Mucosa of descending colon (tissue), 3 donors: ENCODE data around the gene IGLL5. TPM values are rescaled to one million over a fixed set of nuclear protein-coding genes. Genes with fewer than 3 reads are reported as not detected.

ENCODE experiments used
- ATAC-seq: fragments of 200-7000 bp; cut with Tn5 transposase; one replicate; pipeline ENCODE4 v1.9.1; 2020; ENCODE audit warnings: mild to moderate bottlenecking, moderate library complexity
- DNase-seq, 3 donors: peaks; one replicate each; pipeline ENCODE4 v3.0.0-alpha.2; 2020
- H3K36me3 ChIP-seq: fragments of 200-600 bp; one replicate; pipeline ENCODE4 v1.8.0; 2021; ENCODE audit warnings: low read depth, mild to moderate bottlenecking
- H3K4me1 ChIP-seq: fragments of 200-600 bp; one replicate; pipeline ENCODE4 v1.8.0; 2021; ENCODE audit warnings: low read depth, mild to moderate bottlenecking
- H3K4me3 ChIP-seq: fragments of 200-600 bp; one replicate; pipeline ENCODE4 v1.8.0; 2021; ENCODE audit warnings: mild to moderate bottlenecking
- H3K9me3 ChIP-seq: fragments of 200-600 bp; one replicate; pipeline ENCODE4 v1.8.0; 2021; ENCODE audit warnings: mild to moderate bottlenecking
- intact Hi-C, 2 donors: fragments of 100-400 bp; cut with DNase I in 1 of 2; cut with micrococcal nuclease in 1 of 2; formaldehyde crosslinking; loops; one replicate each; pipeline versions ENCODE4 v1.11.0 to v1.11.1; 2022; cut with DNase I, micrococcal nuclease
- total RNA-seq, 3 donors: library from RNA; stranded (reverse); fragmentation: NEBNext Ultra II Directional in 2 of 3; extraction: Animal tissue kit (Norgen Biotek cat#: 25700) in 2 of 3; gene quantifications; one replicate each; pipeline versions ENCODE4 v1.2.1 to v1.2.4, GENCODE V29; 2021 to 2023
- TF ChIP-seq, protein P1 (sequence below): fragments of 200-600 bp; IDR thresholded peaks from one replicate; pipeline ENCODE4 v1.8.0; 2022; ENCODE audit warnings: antibody characterized with exemption, mild to moderate bottlenecking
- donor health status: DM: no; HTN: no; CAD: no; lungs with moderate emphysema.
- donor health status: DM: no; HTN: no; CAD: no.
- donor health status: DM: no; HTN: yes; CAD: no.

Gene IGLL5
- total RNA-seq, 3 donors from 2014 or later: 14.1 to 32.8 (median 16.1) TPM

DNA sequence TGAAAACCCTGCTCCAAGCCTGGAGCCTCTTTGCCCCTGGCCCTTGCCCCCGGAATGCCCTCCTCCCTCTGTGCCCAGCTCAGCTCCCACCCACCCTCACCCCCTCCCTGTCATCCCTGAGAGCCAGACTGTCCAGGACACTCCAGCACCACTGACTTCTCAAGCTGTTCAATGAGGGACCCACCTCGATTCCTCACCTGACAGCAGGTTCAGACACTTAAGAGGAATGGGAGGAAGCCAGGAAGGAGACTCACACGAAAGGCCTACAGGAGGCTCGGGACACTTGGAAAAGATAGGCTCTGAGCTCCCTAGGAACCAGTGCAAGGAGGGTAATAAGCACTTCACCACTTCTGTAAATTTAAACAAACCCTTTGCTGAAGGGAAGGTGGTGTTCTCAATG lies 35.8 kb downstream of the IGLL5 start:
- TF ChIP-seq, protein P1, sequence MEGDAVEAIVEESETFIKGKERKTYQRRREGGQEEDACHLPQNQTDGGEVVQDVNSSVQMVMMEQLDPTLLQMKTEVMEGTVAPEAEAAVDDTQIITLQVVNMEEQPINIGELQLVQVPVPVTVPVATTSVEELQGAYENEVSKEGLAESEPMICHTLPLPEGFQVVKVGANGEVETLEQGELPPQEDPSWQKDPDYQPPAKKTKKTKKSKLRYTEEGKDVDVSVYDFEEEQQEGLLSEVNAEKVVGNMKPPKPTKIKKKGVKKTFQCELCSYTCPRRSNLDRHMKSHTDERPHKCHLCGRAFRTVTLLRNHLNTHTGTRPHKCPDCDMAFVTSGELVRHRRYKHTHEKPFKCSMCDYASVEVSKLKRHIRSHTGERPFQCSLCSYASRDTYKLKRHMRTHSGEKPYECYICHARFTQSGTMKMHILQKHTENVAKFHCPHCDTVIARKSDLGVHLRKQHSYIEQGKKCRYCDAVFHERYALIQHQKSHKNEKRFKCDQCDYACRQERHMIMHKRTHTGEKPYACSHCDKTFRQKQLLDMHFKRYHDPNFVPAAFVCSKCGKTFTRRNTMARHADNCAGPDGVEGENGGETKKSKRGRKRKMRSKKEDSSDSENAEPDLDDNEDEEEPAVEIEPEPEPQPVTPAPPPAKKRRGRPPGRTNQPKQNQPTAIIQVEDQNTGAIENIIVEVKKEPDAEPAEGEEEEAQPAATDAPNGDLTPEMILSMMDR: no peak

DNA sequence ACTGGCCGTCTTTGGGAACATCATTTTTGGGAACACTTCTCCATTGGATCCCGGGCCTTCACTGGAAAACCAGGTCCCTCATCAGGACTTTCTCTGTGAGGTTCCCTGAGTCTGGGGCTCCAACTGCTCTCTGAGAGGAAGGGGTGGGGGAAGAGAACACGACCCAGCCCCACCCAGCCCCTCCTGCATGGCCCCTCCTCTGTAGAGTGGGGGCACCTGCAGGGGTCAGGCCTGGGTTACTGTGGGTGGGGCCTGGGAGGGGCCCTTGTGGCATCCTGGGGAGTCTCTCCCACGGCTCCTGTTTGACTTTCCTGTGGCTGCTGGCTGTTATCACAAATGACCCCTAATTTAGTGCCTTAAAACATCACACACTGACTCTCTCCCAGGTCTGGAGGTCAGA lies 36.3 kb downstream of the IGLL5 start:
- H3K9me3 ChIP-seq: no peaks in the 10 kb centered on the region
- ATAC-seq (no peak), DNase-seq (no peak)
- intact Hi-C loops: no loop called here
- TF ChIP-seq, protein P1: no peak
- H3K36me3 ChIP-seq: no peaks in the 10 kb centered on the region
- H3K4me3 ChIP-seq: no peak overlapping the region
- H3K4me1 ChIP-seq: peaks cover 3% of the 10 kb centered on the region

More for the DNA sequence above, 35.8 kb downstream of the IGLL5 start:
- no peaks in the 10 kb centered on the region for H3K9me3 ChIP-seq
- H3K4me1 ChIP-seq: peaks cover 3% of the 10 kb centered on the region
- ATAC-seq (no peak), DNase-seq (no peak)
- intact Hi-C loops: no loop called here
- no peaks in the 10 kb centered on the region for H3K36me3 ChIP-seq
- no peak overlapping the region for H3K4me3 ChIP-seq

DNA sequence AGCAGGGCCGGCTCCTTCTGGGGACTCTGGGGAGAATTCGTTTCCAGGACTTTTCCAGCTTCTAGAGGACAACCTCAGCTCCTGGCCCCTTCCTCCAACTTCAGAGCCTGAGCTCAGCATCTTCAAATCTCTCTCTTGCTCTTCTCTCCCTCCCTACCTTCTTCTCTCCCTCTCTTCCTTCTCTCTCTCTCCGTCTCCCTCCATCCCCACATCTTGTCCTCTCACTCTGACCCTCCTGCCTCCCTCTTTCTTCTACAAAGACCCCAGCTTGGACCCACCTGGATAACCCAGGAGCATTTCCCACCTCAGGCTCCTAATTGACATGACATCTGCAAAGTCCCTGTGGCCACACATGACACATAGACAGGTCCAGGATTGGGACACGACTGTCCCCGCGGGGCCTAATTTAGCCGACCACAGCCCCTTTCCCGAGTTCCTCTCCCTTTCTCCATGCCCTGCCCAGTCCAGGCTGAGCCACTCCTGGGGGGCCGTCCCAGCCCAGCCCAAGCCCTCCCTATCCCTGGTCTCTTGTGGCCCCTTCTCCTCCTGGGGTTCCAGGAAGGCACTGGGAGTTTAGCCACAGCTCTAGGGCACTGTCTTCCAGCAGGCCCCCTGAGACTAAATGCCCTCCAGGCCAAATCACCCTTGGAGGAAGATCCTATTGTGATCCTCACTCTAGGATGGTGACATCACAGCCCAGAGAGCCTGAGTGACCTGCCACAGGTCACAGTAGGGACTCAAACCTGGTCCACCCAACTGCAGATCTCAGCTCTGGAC lies 36.9 kb downstream of the IGLL5 start:
- intact Hi-C loops: no loop called here
- TF ChIP-seq, protein P1: no peak
- peaks cover 3% of the 10 kb centered on the region for H3K4me1 ChIP-seq
- no peak overlapping the region for H3K4me3 ChIP-seq
- no peaks in the 10 kb centered on the region for H3K9me3 ChIP-seq
- H3K36me3 ChIP-seq: no peaks in the 10 kb centered on the region
- DNase-seq: no peak
- ATAC-seq: no peak

DNA sequence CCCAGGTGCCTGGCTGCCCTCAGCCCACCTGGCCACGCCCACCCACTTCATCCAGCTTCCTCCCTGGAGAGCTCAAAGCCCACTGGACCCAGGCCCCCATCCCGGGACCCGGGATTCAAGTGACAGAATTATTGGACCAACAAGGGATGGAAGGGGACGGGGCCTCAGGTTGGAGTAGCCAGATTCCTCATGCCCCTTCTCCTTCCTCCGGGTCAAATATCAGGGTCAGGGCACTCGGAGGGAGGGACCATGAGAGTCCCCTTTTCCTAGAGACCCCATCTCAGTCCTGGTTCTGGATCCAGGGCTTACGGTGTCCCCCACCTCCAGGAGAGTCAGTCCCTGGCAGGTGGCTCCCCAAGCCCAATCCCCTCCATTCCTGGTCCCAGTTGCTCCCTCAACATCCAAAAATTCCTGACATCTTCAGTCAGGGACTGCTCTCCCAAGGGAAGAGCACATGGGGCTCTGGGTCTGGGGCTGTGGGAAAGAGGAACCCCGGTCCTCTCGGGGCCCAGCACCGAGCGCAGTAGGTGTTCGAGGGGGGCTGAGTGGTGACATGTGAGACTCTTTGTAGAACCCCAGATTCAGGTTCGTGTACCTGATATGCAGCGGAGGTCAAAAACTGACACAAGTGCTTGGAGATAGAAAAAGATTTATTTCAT lies 37.7 kb downstream of the IGLL5 start:
- no peak overlapping the region for H3K4me3 ChIP-seq
- no peaks in the 10 kb centered on the region for H3K9me3 ChIP-seq
- intact Hi-C loops: no loop called here
- ATAC-seq (no peak), DNase-seq (no peak)
- TF ChIP-seq, protein P1: no peak
- peaks cover 3% of the 10 kb centered on the region for H3K4me1 ChIP-seq
- no peaks in the 10 kb centered on the region for H3K36me3 ChIP-seq

DNA sequence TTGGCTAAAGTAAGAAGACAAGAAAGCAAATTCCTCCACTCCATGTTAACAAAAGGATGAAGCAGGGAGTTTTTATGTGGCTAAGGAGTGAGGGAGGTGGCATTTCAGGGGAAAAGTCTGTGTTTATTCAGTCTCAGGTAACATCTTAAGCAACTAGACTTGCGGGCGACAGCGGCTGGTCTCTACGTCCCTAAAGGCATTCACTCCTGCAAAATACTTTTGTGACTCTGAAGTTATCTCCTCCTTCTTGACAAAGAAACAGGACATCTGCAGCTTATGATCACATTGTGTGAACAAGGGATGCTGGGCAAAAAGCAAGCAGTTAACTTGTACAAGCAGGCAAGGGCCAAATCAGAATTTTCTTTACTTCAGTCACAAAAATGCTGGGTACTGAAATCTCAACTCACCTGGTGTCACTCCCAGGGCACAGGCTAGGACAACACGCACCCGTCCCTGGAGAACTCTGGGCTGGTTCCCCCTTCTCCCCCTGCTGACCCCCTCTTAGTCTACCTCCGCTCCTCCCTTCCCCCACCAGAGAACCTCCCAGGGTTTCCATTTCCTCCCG lies 38.3 kb downstream of the IGLL5 start:
- intact Hi-C loops: no loop called here
- TF ChIP-seq, protein P1: no peak
- ATAC-seq (no peak), DNase-seq (no peak)
- Histone ChIP-seq H3K4me3 (no peak overlapping the region), H3K4me1 (peaks cover 3% of the 10 kb centered on the region), H3K36me3 (no peaks in the 10 kb centered on the region), H3K9me3 (no peaks in the 10 kb centered on the region)
